HCT116 (cell line): Measurements from ENCODE around the gene IGFN1.

Experiments used
- ATF3 ChIP-seq: IDR thresholded peaks from 2 replicates; pipeline ENCODE4 v1.6.1; 2012
- CTCF ChIP-seq, 3 experiments: fragments of 200-600 bp in 1 of 3; sonication (generic) in 1 of 3; IDR thresholded peaks in 2 of 3; conservative IDR thresholded peaks in 1 of 3; 2 replicates each; pipeline ENCODE4 v1.5.1; 2012 to 2017; ENCODE audit warnings: low read depth in 2 of 3, low read length in 2 of 3, antibody characterized with exemption in 1 of 3, borderline replicate concordance in 1 of 3, control low read depth in 1 of 3, mild to moderate bottlenecking in 1 of 3, mixed read lengths in 1 of 3, mixed run types in 1 of 3, moderate library complexity in 1 of 3; ENCODE audit not compliant: insufficient read depth in 1 of 3
- EZH2 ChIP-seq: fragments of 200-600 bp; sonication (generic); IDR thresholded peaks from 2 replicates; pipeline ENCODE4 v1.6.1; 2017; ENCODE audit warnings: antibody characterized with exemption, mixed run types
- EZH2phosphoT487 ChIP-seq: fragments of 200-600 bp; IDR thresholded peaks from 2 replicates; pipeline ENCODE4 v1.6.1; 2018; ENCODE audit warnings: antibody characterized with exemption, borderline replicate concordance
- POLR2A ChIP-seq: IDR thresholded peaks from 2 replicates; pipeline ENCODE4 v1.7.0; 2011; ENCODE audit warnings: borderline replicate concordance; ENCODE audit not compliant: insufficient read depth, insufficient read length; ENCODE audit errors: extremely low read depth
- POLR2AphosphoS5 ChIP-seq: IDR thresholded peaks from 2 replicates; pipeline ENCODE4 v1.6.1; 2011; ENCODE audit warnings: mild to moderate bottlenecking, low read depth, low read length, moderate library complexity
- RAD21 ChIP-seq: IDR thresholded peaks from 2 replicates; pipeline ENCODE4 v1.6.1; 2012; ENCODE audit warnings: low read depth, mild to moderate bottlenecking
- SIN3A ChIP-seq: IDR thresholded peaks from 2 replicates; pipeline ENCODE4 v1.6.1; 2012; ENCODE audit warnings: low read depth
- SP1 ChIP-seq: IDR thresholded peaks from 2 replicates; pipeline ENCODE4 v1.6.1; 2012; ENCODE audit warnings: low read depth

- TF ChIP-seq RAD21 (no peak), ATF3 (no peak), SIN3A (no peak), CTCF (IDR thresholded peaks at IDR 0.05 in 2 of 3, conservative IDR thresholded peaks at IDR 0.05 in 1 of 3; ENCODE audit: borderline replicate concordance in 1 of 3, insufficient read depth in 1 of 3, low read depth in 2 of 3, low read length in 2 of 3) (no peak), EZH2phosphoT487 (no peak), POLR2AphosphoS5 (no peak), POLR2A (no peak), SP1 (no peak), EZH2 (no peak)
Observed at GRCh38 chr1:201143726-201144635, 46.6 kb upstream of the IGFN1 start.
